Activated T-helper 1 cell treated with anti-CD3 and anti-CD28 coated beads, Interleukin-12 subunit alpha, Interleukin-12 subunit beta, Interleukin-2, Interleukin-4 antibody, amounts not matched to agents 30 ng/mL and 10 ng/mL and 1 ng/mL, durations not matched to agents 14 hours and 24 hours and 36 hours (primary cell): ENCODE results near the gene THADA. TPM values are rescaled to one million over a fixed set of nuclear protein-coding genes. Genes with fewer than 3 reads are reported as not detected.
"Not testable (repeated sequence)": the region's sequence is repeated elsewhere in the genome, so short reads cannot be mapped to it uniquely, and the experiment has no call there.

Experiments used
- DNase-seq: peaks from one replicate; pipeline ENCODE4 v3.0.0; 2021; ENCODE audit warnings: low spot score
- H3K27ac Mint-ChIP-seq: one replicate; pipeline ENCODE4 v1.8.0; 2021; ENCODE audit warnings: mild to moderate bottlenecking, mixed read lengths
- H3K27me3 Mint-ChIP-seq: one replicate; pipeline ENCODE4 v1.8.0; 2022; ENCODE audit warnings: mild to moderate bottlenecking, moderate library complexity, mixed read lengths; ENCODE audit not compliant: insufficient read depth
- H3K36me3 Mint-ChIP-seq: one replicate; pipeline ENCODE4 v1.8.0; 2021; ENCODE audit warnings: low read depth, mixed read lengths
- H3K4me1 Mint-ChIP-seq: one replicate; pipeline ENCODE4 v1.8.0; 2021; ENCODE audit warnings: low read depth, mixed read lengths
- H3K4me3 Mint-ChIP-seq: one replicate; pipeline ENCODE4 v1.8.0; 2021; ENCODE audit warnings: mild to moderate bottlenecking, moderate library complexity, mixed read lengths
- H3K9me3 Mint-ChIP-seq: one replicate; pipeline ENCODE4 v1.8.0; 2021; ENCODE audit warnings: mixed read lengths
- intact Hi-C: fragments of 100-400 bp; cut with micrococcal nuclease; formaldehyde crosslinking; loops from one replicate; pipeline ENCODE4 v1.15.1; 2024
- total RNA-seq: library from RNA; stranded (reverse); gene quantifications from 2 replicates; pipeline ENCODE4 v1.2.3, GENCODE V29; 2022

The THADA gene, protein sequence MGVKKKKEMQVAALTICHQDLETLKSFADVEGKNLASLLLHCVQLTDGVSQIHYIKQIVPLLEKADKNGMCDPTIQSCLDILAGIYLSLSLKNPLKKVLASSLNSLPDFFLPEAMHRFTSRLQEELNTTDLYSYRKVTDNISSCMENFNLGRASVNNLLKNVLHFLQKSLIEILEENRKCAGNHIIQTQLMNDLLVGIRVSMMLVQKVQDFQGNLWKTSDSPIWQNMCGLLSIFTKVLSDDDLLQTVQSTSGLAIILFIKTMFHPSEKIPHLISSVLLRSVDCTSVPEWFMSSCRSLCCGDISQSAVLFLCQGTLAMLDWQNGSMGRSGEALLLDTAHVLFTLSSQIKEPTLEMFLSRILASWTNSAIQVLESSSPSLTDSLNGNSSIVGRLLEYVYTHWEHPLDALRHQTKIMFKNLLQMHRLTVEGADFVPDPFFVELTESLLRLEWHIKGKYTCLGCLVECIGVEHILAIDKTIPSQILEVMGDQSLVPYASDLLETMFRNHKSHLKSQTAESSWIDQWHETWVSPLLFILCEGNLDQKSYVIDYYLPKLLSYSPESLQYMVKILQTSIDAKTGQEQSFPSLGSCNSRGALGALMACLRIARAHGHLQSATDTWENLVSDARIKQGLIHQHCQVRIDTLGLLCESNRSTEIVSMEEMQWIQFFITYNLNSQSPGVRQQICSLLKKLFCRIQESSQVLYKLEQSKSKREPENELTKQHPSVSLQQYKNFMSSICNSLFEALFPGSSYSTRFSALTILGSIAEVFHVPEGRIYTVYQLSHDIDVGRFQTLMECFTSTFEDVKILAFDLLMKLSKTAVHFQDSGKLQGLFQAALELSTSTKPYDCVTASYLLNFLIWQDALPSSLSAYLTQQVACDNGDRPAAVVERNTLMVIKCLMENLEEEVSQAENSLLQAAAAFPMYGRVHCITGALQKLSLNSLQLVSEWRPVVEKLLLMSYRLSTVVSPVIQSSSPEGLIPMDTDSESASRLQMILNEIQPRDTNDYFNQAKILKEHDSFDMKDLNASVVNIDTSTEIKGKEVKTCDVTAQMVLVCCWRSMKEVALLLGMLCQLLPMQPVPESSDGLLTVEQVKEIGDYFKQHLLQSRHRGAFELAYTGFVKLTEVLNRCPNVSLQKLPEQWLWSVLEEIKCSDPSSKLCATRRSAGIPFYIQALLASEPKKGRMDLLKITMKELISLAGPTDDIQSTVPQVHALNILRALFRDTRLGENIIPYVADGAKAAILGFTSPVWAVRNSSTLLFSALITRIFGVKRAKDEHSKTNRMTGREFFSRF (N-terminal part only)
- 49.8 and 51.7 TPM in 2 replicates for total RNA-seq

DNA sequence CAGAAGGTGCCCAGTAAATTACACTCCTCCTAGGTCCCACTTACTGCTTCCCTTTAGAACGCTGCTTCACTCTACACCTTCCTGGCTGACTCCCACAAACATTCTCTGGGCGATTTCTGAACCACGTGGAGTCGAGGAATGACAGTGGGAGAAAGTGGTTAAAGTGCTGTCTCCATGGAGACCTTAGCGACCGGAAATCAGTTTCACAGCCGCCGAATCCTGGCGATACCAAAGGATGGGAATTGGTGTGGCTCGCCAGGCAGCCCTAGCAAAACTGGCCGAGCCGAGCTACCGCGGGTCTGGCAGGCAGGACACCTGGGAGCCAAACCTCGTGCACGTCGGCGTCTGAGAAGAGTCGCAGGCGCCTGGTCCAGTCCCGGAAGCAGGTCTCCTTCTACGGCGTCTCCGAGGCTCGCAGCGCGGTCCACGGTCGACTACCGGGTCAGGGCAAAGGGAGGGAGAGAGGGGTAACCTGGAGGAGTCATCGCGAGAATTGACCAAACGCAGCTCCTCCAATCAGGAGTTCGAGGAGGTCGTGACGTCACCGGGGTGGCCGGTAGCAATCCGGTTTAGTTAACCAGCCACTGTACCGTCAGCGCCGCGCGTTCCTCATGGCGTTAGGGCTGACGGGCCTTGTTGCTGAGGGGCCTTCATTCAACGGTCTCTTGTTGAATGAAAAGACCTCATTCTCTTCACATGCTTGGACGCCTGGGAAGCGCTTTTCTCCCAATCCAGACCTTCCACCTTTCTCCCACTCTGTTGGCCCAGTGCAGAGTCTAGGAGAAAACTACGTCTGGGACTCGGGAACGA lies at the start of gene THADA:
Gene THADA (minus strand): TSS at position 436 of the 810 bp plus-strand sequence. CDS start 3,646 bp downstream, outside the sequence.
- H3K36me3 Mint-ChIP-seq = peaks cover 10% of the 10 kb centered on the region
- H3K27me3 Mint-ChIP-seq = peaks cover 2% of the 10 kb centered on the region
- no peaks in the 10 kb centered on the region for H3K9me3 Mint-ChIP-seq
- DNase-seq = peak; percentile 97
- peak within 1 kb of the TSS; percentile 96 for H3K4me3 Mint-ChIP-seq
- H3K27ac Mint-ChIP-seq = peak within 1 kb of the TSS; percentile 98
- peaks cover 42% of the 10 kb centered on the region for H3K4me1 Mint-ChIP-seq
- intact Hi-C loops = loop anchor here (1.0 to 5.0 kb wide), 13 partner anchors 9 to 786 kb away; partner anchors contain the start of genes CAMKMT, DYNC2LI1, LRPPRC and PLEKHH2

GRCh38 chr2:43643680-43644079 lies 47.8 kb upstream of the THADA start:
- H3K4me1 Mint-ChIP-seq = no peaks in the 10 kb centered on the region
- no peaks in the 10 kb centered on the region for H3K36me3 Mint-ChIP-seq
- intact Hi-C loops = no loop called here
- H3K4me3 Mint-ChIP-seq = no peak overlapping the region
- peaks cover 15% of the 10 kb centered on the region for H3K27me3 Mint-ChIP-seq
- no peak overlapping the region for H3K27ac Mint-ChIP-seq
- H3K9me3 Mint-ChIP-seq = peaks cover 10% of the 10 kb centered on the region
- DNase-seq = no peak

DNA sequence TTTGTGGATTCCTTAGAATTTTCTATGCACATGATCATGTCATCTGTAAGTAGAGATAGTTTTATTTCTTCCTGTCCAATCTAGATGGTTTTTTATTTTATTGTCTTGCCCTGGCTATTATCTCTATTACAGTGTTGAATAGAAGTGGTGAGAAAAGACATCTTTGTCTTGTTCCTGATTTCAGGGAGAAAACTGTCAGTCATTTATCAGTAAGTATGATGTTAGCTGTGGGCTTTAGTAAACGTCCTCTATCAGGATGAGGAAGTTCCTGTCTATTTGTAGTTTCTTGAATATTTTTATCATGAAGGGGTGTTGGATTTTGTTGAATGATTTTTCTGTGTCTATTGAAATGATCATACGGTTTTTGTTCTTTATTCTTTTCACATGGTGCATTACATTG lies 46.5 kb upstream of the THADA start:
- no peak for DNase-seq
- H3K27ac Mint-ChIP-seq = no peak overlapping the region
- peaks cover 10% of the 10 kb centered on the region for H3K9me3 Mint-ChIP-seq
- H3K4me3 Mint-ChIP-seq = no peak overlapping the region
- H3K4me1 Mint-ChIP-seq = no peaks in the 10 kb centered on the region
- no peaks in the 10 kb centered on the region for H3K36me3 Mint-ChIP-seq
- intact Hi-C loops = no loop called here
- H3K27me3 Mint-ChIP-seq = peaks cover 18% of the 10 kb centered on the region

DNA sequence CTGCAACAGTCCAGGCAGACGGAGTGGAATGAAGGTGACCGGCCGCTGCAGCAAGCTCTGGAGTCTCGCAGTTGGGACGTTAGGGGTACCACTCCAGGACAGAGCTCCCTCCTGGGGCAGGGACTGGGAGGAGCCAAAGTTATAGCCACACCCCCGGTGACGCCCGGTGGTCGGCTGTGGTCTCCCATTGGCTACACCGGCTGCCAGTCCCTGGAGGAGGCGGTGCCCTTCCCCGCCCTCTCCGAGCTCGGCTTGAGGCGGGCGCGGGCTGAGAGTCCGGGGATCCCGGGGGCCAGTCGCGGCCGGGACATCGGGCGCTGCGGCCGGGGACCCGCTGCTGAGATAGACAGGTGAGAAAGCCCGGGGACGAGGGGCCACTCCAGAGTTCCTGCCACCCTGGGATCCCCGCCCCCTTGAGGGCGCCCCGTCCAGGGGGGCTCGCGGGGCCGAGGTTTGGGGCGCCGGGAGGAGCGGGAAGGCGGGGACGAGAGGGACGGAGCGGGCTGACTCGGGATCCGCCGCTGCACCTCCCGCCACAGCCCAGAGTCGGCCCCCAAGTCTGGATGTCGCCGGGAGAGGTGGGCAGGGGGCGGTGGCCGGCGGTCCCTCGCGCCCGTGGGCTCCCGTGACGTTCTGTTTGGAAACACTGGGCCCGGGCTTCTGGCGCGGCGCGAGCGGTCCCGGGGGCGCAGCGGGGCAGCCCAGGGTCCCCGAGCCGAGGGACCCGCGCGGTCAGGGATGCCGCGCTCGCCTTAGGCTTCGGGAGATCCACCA lies 41.4 kb upstream of the THADA start, which contains the start of gene PLEKHH2:
Gene PLEKHH2 (plus strand): TSS at position 231 of the 774 bp plus-strand sequence. CDS start 7,414 bp downstream, outside the sequence.
- intact Hi-C loops = loop anchor here (1.0 to 2.0 kb wide), 2 partner anchors 41 to 136 kb away; partner anchors contain the start of gene THADA

DNA sequence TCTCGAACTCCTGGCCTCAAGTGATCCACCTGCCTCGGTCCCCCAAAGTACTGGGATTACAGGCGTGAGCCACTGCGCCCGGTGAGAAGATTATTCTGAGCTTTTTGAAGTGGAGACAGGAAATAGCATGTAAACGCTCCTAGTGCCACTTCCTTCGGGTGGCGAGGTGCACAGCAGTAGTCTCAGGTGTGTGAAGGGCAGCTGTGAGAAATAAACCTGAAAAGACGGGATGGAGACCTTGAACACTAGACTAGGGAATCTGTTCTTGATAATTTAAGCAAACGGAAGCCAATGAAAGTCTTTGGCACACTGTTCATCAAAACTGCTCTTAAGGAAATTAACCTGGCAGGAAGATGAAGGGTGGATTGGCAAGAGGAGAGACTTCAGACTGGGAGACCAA lies 40.8 kb upstream of the THADA start:
- no peak overlapping the region for H3K27ac Mint-ChIP-seq
- H3K4me3 Mint-ChIP-seq = peak overlapping the region; percentile 84
- no peaks in the 10 kb centered on the region for H3K36me3 Mint-ChIP-seq
- no peak for DNase-seq
- intact Hi-C loops = loop anchor here (1.0 to 2.0 kb wide), 2 partner anchors 40 to 136 kb away; partner anchors contain the start of gene THADA
- peaks cover 6% of the 10 kb centered on the region for H3K4me1 Mint-ChIP-seq
- H3K9me3 Mint-ChIP-seq = peaks cover 10% of the 10 kb centered on the region
- peaks cover 47% of the 10 kb centered on the region for H3K27me3 Mint-ChIP-seq

More for the DNA sequence above, 41.4 kb upstream of the THADA start, which contains the start of gene PLEKHH2:
- Mint-ChIP-seq H3K27me3 (peaks cover 45% of the 10 kb centered on the region), H3K36me3 (no peaks in the 10 kb centered on the region), H3K4me1 (peaks cover 6% of the 10 kb centered on the region), H3K9me3 (peaks cover 10% of the 10 kb centered on the region), H3K4me3 (peak within 1 kb of the TSS; percentile 84), H3K27ac (no peak within 1 kb of the TSS)
- DNase-seq = peak; percentile 81

- Mint-ChIP-seq H3K9me3 (peaks cover 10% of the 10 kb centered on the region), H3K4me3 (peak overlapping the region; percentile 41), H3K27me3 (peaks cover 50% of the 10 kb centered on the region)
- H3K27ac Mint-ChIP-seq, H3K4me1 Mint-ChIP-seq, DNase-seq, H3K36me3 Mint-ChIP-seq: not testable (repeated sequence)
- intact Hi-C loops = loop anchor here (2.0 kb wide), 1 partner anchor 137 kb away; no protein-coding TSS in a partner anchor
Observed at GRCh38 chr2:43636153-43636552, 40.3 kb upstream of the THADA start.

DNA sequence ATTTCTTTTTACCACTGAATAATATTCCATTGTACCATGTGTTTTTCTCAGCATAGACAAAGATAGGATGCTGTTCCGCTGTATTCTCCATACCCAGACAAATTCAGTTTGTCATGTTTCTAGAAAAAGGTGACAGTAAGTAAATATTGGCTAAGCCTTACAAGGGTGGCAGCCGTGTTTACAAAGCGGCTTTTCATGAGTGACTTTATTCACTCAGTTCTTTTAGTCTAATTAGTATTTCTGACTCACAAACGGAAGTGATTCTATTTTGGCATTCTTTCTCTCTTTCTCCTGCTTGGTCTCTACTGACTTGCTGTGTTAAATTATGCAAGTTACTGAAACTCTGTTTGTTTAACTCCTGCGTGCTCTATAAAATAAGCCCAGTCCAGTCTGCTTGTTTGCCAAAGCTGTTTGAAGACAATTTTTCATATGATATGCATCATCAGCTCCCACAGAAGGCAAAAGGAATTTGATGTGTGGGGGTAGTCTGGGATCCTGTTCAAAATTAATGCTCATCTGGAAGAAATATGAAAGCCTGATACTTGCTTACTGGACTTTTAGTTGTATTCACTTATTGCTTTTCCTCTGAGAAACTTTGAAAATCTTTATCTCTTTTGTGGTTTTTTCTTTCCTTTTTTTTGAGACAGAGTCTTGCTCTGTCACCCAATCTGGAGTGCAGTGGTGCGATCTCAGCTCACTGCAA lies 38.9 kb upstream of the THADA start:
- Mint-ChIP-seq H3K4me1 (peaks cover 6% of the 10 kb centered on the region), H3K27ac (no peak overlapping the region), H3K9me3 (peaks cover 7% of the 10 kb centered on the region), H3K36me3 (no peaks in the 10 kb centered on the region), H3K27me3 (peaks cover 55% of the 10 kb centered on the region), H3K4me3 (no peak overlapping the region)
- no peak for DNase-seq
- intact Hi-C loops = no loop called here

DNA sequence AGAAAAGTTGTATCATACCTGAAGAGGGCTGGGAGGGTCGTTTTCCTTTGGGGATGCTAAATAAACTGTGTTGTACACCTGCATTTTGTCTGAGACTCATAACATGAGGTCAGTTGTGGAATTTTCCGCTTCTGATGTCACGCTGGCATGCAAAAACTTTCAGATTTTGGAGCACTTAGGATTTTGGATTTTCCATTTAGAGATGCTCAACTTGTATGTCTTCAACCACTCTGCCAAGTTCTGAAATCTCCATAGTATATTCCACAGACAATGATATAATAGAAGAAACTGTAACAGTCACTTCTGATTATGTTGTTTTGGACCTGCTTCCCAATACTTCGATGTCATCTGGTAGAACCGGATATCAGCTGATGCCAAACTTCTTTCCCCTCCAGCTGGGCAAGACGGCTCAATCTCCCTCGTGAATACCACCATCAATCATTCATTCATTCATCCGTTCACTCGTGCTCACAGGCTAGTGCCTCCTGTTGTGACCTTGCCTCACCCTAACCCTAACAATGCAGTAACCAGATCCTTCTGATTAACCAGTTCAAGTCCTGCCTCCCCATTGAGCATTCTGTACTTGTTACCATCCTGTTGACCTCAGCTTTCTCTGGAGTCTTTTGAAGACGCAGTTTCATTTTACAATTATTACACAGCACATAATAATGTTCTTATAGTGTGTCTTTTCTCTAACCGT lies 35.9 kb upstream of the THADA start:
- H3K36me3 Mint-ChIP-seq = no peaks in the 10 kb centered on the region
- H3K9me3 Mint-ChIP-seq = no peaks in the 10 kb centered on the region
- H3K4me3 Mint-ChIP-seq = no peak overlapping the region
- DNase-seq = no peak
- no peak overlapping the region for H3K27ac Mint-ChIP-seq
- intact Hi-C loops = no loop called here
- H3K27me3 Mint-ChIP-seq = peaks cover 52% of the 10 kb centered on the region
- H3K4me1 Mint-ChIP-seq = peaks cover 4% of the 10 kb centered on the region

DNA sequence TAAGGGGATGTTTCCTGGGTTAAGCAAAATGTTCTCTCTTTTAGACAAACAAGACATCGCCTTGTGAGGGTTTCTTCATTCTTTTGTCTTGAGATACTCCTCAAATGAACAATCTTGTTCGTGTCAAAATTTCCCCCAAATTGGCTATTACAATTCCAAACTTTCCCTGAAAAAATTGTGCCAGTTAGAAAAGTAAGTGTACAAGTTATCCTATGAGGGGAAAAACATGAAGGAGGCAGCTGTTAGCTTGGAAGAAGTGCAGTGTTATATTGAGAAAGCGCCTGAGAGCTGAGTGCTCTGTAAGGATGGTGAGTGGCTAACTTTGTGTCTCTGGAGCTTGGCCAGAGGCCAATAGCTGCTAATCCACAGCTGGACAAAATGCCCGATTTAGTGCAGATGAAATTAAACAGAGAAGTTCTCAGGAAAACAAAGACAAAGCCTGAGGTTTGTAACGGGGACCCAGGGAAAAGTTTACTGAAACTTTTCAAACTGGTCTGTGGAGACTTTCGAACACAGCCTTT lies 27.2 kb upstream of the THADA start:
- no peaks in the 10 kb centered on the region for H3K9me3 Mint-ChIP-seq
- no peak overlapping the region for H3K4me3 Mint-ChIP-seq
- H3K27me3 Mint-ChIP-seq = peaks cover 28% of the 10 kb centered on the region
- no peak overlapping the region for H3K27ac Mint-ChIP-seq
- intact Hi-C loops = no loop called here
- no peaks in the 10 kb centered on the region for H3K36me3 Mint-ChIP-seq
- DNase-seq = no peak
- no peaks in the 10 kb centered on the region for H3K4me1 Mint-ChIP-seq

- Mint-ChIP-seq H3K4me1 (no peaks in the 10 kb centered on the region), H3K9me3 (no peaks in the 10 kb centered on the region), H3K27me3 (peaks cover 25% of the 10 kb centered on the region), H3K36me3 (no peaks in the 10 kb centered on the region), H3K27ac (no peak overlapping the region), H3K4me3 (no peak overlapping the region)
- DNase-seq = no peak
- intact Hi-C loops = loop anchor here (10.0 kb wide), 1 partner anchor 255 kb away; no protein-coding TSS in a partner anchor
Observed at GRCh38 chr2:43619511-43619910, 23.7 kb upstream of the THADA start.
